D721Med (cell line): Measurements from ENCODE around the gene UTP4.
A peak's percentile ranks its signal among the peaks of the same experiment; 100 is the strongest.
"Not testable (repeated sequence)": the region's sequence is repeated elsewhere in the genome, so short reads cannot be mapped to it uniquely, and the experiment has no call there.

ENCODE experiments used
- DNase-seq: peaks from one replicate; pipeline ENCODE4 v3.0.0; 2011; ENCODE audit warnings: low spot score; ENCODE audit not compliant: insufficient read length
- FAIRE-seq: peaks from 2 replicates; lab custom pipeline; 2011; peaks lifted over from hg19 to GRCh38; lab: Jason Lieb, UNC
- CTCF ChIP-seq: IDR thresholded peaks from 2 replicates; pipeline ENCODE4 v1.5.1; 2012; ENCODE audit warnings: mild to moderate bottlenecking, control low read depth; ENCODE audit not compliant: insufficient read depth; ENCODE audit errors: missing control alignments

The UTP4 gene

GRCh38 chr16:69143116-69143515 is 10.7 kb downstream of the UTP4 start:
- FAIRE-seq, result no peak

GRCh38 chr16:69145658-69146057 is 13.2 kb downstream of the UTP4 start:
- DNase-seq, result no peak
- no peak for FAIRE-seq
- no peak for TF ChIP-seq CTCF

More at GRCh38 chr16:69143116-69143515, 10.7 kb downstream of the UTP4 start:
- no peak for TF ChIP-seq CTCF
- no peak for DNase-seq

- not testable (repeated sequence) for DNase-seq, FAIRE-seq
These were observed 17.2 kb downstream of the UTP4 start for GRCh38 chr16:69149621-69150020.

- FAIRE-seq (no peak), DNase-seq (no peak)
- peak; percentile 89 for TF ChIP-seq CTCF
These were observed 17.9 kb downstream of the UTP4 start for GRCh38 chr16:69150146-69150865.

GRCh38 chr16:69157196-69157595 is 24.7 kb downstream of the UTP4 start:
- FAIRE-seq, result no peak
- no peak for DNase-seq

GRCh38 chr16:69160192-69160591 is 27.7 kb downstream of the UTP4 start:
- no peak for TF ChIP-seq CTCF
- DNase-seq (no peak), FAIRE-seq (no peak)

More at GRCh38 chr16:69157196-69157595, 24.7 kb downstream of the UTP4 start:
- TF ChIP-seq CTCF, result no peak

GRCh38 chr16:69165584-69165983 is 33.1 kb downstream of the UTP4 start:
- no peak for FAIRE-seq
- no peak for TF ChIP-seq CTCF
- DNase-seq, result no peak
